GM21529 (cell line): ENCODE data around the gene MZF1.

Source experiments
- ATAC-seq: cut with Tn5 transposase; IDR thresholded peaks from one replicate; pipeline ENCODE4 v1.9.1; 2021; ENCODE audit not compliant: unreplicated experiment

Gene MZF1

DNA sequence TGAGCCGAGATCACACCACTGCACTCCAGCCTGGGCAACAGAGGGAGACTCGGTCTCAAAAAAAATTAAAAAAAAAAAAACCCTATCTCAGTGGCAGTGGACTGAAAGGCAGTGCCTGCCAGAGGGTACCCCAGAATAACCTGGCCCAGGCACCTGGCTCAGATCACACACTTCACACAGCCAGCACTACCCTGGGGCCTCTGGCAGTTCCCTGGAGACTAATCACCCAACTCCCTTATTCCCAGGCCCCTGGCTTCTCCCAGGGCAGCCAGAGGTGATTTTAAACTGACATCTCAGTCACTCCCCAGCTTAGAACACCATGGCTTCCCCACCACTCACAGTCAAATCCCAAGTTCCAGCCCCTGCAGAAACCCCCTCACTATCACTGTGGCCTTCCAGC, 57.9 kb downstream of the MZF1 start:
- no peak for ATAC-seq

GRCh38 chr19:58514564-58515022, 58.5 kb downstream of the MZF1 start:
- no peak for ATAC-seq

DNA sequence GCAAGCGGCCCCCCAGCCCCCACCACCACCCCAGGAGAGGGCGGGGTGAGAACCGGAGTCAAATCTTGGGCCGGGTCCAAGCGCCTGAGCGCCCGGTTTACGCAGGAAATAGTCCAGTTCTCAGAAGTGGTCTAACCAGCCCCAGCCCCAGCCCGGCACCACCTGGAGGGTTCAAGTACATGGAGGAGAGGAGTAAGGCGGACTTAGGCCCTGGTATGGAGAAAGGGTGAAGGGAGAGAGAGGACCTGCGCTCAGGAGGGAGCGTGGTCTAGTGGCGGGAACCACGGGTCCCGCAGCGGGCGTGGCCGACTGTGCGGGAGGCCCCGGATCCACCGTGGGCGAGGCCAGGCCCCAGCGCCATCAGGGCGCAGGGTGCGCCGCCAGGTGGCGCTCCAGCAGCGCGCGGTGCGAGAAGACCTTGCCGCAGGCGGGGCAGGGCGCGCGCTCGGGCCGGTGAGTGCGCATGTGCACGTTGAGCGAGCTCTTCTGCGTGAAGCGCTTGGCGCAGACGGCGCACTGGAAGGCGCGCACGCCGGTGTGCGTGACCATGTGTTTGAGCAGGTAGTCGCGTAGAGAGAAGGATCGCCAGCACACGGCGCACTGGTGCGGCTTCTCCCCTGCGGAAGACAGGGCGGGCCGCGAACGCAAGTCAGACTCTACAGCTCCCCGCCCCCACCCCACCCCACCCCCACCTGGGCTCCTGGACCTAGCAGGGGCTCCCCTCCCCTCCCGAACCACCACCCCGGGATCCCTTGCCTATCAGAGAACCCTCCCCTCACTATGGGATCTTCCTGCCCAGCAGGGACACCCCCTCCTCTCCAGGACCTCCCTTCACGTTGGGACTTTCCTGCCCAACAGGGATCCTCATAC, 59.2 kb downstream of the MZF1 start:
- peak; percentile 64 for ATAC-seq

DNA sequence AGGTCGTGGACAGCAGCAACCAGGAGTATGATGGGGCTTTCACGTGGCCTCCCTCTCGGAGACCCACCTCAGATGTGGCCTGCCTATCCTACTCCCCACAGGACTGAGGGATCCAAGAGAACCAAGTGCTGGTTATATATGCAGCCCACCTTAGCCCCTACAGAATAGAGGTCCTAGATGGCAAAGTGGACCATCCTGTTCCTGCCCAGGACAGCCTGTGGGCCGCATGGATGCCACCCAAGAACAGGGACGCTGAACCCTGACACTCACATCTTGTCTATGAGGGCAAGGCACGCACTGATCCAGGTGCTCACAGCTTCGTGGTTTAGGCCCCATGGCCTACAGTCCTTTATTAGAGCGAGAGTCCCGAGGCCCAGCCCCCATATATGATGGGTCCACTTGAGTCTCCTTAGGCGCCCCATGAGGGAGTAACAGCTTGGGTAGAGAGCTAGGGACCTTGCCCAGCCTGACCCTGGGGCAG, 59.9 kb downstream of the MZF1 start:
- no peak for ATAC-seq
